Endothelial cell (in vitro differentiated cells): ENCODE results near the gene VWA5A. TPM values are rescaled to one million over a fixed set of nuclear protein-coding genes. Genes with fewer than 3 reads are reported as not detected.
A peak's percentile ranks its signal among the peaks of the same experiment; 100 is the strongest.

Experiments
- DNase-seq: peaks from one replicate; pipeline ENCODE4 v3.0.0; 2021; ENCODE audit warnings: low spot score
- H3K27ac Mint-ChIP-seq: one replicate; pipeline ENCODE4 v1.8.0; 2021; ENCODE audit warnings: mixed read lengths, inconsistent platforms; ENCODE audit not compliant: unreplicated experiment
- H3K27me3 Mint-ChIP-seq: one replicate; pipeline ENCODE4 v1.8.0; 2021; ENCODE audit warnings: mild to moderate bottlenecking, moderate library complexity, mixed read lengths, inconsistent platforms; ENCODE audit not compliant: unreplicated experiment
- H3K36me3 Mint-ChIP-seq: one replicate; pipeline ENCODE4 v1.8.0; 2021; ENCODE audit warnings: mild to moderate bottlenecking, low read depth, mixed read lengths, inconsistent platforms; ENCODE audit not compliant: unreplicated experiment
- H3K4me1 Mint-ChIP-seq: one replicate; pipeline ENCODE4 v1.8.0; 2021; ENCODE audit warnings: mild to moderate bottlenecking, mixed read lengths, inconsistent platforms; ENCODE audit not compliant: unreplicated experiment
- H3K4me3 Mint-ChIP-seq: one replicate; pipeline ENCODE4 v1.8.0; 2021; ENCODE audit warnings: mild to moderate bottlenecking, mixed read lengths, inconsistent platforms; ENCODE audit not compliant: unreplicated experiment
- H3K9me3 Mint-ChIP-seq: one replicate; pipeline ENCODE4 v1.8.0; 2021; ENCODE audit warnings: mixed read lengths, inconsistent platforms; ENCODE audit not compliant: unreplicated experiment
- total RNA-seq: library from RNA; stranded (reverse); fragmentation: NEBNext Ultra II Directional; extraction: Animal tissue kit (Norgen Biotek cat#: 25700); gene quantifications from one replicate; pipeline ENCODE4 v1.2.1, GENCODE V29; 2021; ENCODE audit not compliant: unreplicated experiment
- TF ChIP-seq, protein P1 (sequence below): fragments of 200-600 bp; sonication (generic); IDR thresholded peaks from one replicate; pipeline ENCODE4 v1.5.0; 2021; ENCODE audit warnings: antibody characterized with exemption; ENCODE audit not compliant: unreplicated experiment

VWA5A gene
- total RNA-seq, 1 donor from 2014 or later = 64.5 TPM

DNA sequence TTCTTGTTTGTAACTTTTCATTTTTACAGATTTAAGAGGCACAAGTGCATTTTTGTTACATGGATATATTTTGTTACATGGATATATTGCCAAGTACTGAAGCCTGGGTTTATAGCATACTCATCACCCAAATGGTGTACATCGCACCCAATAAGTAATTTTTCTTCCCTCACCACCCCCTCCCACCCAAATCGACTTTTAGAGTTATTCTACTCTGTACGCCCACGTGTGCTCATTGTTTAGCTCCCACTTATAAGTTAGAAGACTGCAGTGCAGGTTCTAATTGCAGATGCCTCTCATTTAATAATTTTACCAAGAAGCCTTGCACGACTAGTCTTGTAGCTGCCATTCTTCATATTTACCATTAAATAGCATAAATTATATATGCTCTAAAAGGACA, 20.5 kb upstream of the VWA5A start:
- Mint-ChIP-seq H3K9me3 (no peaks in the 10 kb centered on the region), H3K27me3 (no peaks in the 10 kb centered on the region), H3K4me1 (peaks cover 5% of the 10 kb centered on the region), H3K36me3 (no peaks in the 10 kb centered on the region), H3K4me3 (no peak overlapping the region), H3K27ac (no peak overlapping the region)
- no peak for DNase-seq
- TF ChIP-seq, protein P1, sequence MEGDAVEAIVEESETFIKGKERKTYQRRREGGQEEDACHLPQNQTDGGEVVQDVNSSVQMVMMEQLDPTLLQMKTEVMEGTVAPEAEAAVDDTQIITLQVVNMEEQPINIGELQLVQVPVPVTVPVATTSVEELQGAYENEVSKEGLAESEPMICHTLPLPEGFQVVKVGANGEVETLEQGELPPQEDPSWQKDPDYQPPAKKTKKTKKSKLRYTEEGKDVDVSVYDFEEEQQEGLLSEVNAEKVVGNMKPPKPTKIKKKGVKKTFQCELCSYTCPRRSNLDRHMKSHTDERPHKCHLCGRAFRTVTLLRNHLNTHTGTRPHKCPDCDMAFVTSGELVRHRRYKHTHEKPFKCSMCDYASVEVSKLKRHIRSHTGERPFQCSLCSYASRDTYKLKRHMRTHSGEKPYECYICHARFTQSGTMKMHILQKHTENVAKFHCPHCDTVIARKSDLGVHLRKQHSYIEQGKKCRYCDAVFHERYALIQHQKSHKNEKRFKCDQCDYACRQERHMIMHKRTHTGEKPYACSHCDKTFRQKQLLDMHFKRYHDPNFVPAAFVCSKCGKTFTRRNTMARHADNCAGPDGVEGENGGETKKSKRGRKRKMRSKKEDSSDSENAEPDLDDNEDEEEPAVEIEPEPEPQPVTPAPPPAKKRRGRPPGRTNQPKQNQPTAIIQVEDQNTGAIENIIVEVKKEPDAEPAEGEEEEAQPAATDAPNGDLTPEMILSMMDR = no peak

DNA sequence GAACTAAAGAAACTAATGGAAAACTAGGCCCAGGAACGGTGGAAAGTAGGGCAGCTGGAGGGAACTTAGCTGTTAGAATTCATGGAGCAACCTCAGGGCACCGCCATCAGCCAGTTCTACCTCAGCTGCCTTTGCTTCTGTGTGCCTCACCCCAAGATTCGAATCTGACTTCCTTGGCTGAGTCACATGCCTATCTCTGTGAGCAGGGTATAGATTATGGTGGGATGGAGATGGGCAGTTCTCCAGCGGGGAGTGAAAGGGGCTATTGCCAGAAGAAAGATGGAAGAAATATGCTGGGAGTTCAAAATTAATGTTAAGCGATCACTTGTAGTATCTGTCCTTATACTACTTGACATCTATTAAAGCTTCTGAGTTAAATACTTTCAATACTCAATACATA, 18.9 kb upstream of the VWA5A start:
- Mint-ChIP-seq H3K27ac (no peak overlapping the region), H3K4me1 (peaks cover 5% of the 10 kb centered on the region), H3K36me3 (no peaks in the 10 kb centered on the region), H3K4me3 (no peak overlapping the region), H3K27me3 (no peaks in the 10 kb centered on the region), H3K9me3 (no peaks in the 10 kb centered on the region)
- TF ChIP-seq, protein P1 = no peak
- DNase-seq = no peak

DNA sequence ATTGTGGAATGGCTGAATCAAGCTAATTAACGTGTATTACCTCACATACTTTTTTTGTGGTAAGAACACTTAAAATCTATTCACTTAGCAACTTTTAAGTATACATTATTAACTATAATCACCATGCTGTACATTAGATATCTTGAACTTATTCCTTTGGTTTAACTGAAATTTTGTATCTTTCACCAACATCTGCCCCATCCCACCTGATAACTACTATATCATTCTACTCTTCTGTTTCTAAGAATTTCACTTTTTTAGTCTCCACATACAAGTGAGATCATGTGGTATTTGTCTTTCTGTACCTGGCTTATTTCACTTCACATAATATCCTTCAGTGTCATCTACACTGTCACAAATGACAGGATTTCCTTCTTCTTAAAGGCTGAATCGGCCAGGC, 17.1 kb upstream of the VWA5A start:
- no peaks in the 10 kb centered on the region for H3K9me3 Mint-ChIP-seq
- no peak overlapping the region for H3K4me3 Mint-ChIP-seq
- TF ChIP-seq, protein P1 = no peak
- H3K27ac Mint-ChIP-seq = no peak overlapping the region
- no peaks in the 10 kb centered on the region for H3K36me3 Mint-ChIP-seq
- DNase-seq = no peak
- H3K4me1 Mint-ChIP-seq = peaks cover 5% of the 10 kb centered on the region
- no peaks in the 10 kb centered on the region for H3K27me3 Mint-ChIP-seq

DNA sequence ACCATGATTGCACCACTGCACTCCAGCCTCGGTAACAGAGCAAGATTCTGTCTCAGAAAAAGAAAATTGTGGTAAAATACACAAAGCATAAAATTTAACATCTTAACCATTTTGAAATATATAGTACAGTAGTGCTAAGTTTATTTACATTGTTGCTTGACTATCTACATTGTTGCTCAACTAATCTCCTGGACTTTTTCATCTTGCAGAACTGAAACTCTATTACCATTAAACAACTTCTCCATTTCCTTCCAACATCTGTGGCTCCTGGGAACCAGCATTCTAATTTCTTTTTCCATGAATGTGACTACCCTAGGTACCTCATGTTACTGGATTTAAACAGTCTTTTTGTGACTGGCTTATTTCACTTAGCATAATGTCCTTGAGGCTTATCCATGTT, 13.5 kb upstream of the VWA5A start:
- Mint-ChIP-seq H3K4me1 (no peaks in the 10 kb centered on the region), H3K9me3 (no peaks in the 10 kb centered on the region), H3K27ac (no peak overlapping the region), H3K27me3 (peaks cover 2% of the 10 kb centered on the region), H3K4me3 (no peak overlapping the region), H3K36me3 (no peaks in the 10 kb centered on the region)
- no peak for DNase-seq
- TF ChIP-seq, protein P1 = no peak

DNA sequence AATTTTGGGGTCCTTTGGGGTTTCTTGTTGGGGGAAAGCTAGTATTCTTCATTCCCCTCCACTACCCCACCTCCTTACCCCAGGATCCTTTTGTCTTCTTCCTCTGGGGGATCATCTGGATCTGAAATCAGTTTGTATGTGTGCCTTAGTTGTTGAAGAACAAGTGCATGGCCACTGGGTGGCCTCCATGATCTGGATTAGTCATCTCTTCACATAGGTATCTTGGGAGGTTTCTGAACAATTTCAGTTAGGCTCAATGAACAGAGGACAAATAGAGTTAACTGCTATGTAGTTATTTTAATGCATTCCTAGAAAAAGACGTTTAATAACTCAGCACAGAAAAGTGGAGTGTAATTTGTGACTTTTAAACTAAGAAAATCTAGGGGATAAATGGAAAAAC, 7.1 kb upstream of the VWA5A start:
- H3K36me3 Mint-ChIP-seq = no peaks in the 10 kb centered on the region
- no peak overlapping the region for H3K27ac Mint-ChIP-seq
- H3K4me3 Mint-ChIP-seq = no peak overlapping the region
- TF ChIP-seq, protein P1 = no peak
- H3K9me3 Mint-ChIP-seq = no peaks in the 10 kb centered on the region
- H3K4me1 Mint-ChIP-seq = peaks cover 14% of the 10 kb centered on the region
- peaks cover 2% of the 10 kb centered on the region for H3K27me3 Mint-ChIP-seq
- peak; percentile 32 for DNase-seq
